GM19193 (cell line): ENCODE data around the gene RSL24D1.

Source experiments
- POLR2A ChIP-seq: IDR thresholded peaks from 4 replicates; pipeline ENCODE4 v1.6.1; 2011; ENCODE audit not compliant: insufficient read depth, insufficient read length; ENCODE audit errors: extremely low read depth

RSL24D1 gene

GRCh38 chr15:55230051-55230670 lies 33.4 kb upstream of the RSL24D1 start:
- TF ChIP-seq POLR2A, result no peak

GRCh38 chr15:55226127-55226526 lies 29.4 kb upstream of the RSL24D1 start:
- no peak for TF ChIP-seq POLR2A

DNA sequence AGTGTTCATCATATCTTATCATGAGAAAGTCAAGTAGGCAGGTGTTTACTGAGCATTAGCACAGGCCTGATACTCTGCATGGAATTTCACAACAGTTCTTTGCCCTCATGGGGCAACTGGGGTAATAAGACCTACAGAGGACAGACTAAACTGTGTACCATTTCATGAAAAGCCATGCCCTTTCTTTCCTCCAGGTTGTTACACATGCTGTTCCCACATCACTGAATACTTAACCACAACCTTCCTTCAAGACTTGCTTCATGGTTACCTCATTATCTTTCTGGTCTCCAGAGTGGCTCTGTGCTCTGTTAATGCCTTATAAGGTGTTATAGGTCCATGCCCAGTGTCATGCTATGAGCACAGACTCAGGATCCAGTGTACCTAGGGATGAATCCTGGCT lies 28.2 kb upstream of the RSL24D1 start:
- TF ChIP-seq POLR2A, result no peak

- no peak for TF ChIP-seq POLR2A
Measured at GRCh38 chr15:55222588-55222987, 25.8 kb upstream of the RSL24D1 start.

DNA sequence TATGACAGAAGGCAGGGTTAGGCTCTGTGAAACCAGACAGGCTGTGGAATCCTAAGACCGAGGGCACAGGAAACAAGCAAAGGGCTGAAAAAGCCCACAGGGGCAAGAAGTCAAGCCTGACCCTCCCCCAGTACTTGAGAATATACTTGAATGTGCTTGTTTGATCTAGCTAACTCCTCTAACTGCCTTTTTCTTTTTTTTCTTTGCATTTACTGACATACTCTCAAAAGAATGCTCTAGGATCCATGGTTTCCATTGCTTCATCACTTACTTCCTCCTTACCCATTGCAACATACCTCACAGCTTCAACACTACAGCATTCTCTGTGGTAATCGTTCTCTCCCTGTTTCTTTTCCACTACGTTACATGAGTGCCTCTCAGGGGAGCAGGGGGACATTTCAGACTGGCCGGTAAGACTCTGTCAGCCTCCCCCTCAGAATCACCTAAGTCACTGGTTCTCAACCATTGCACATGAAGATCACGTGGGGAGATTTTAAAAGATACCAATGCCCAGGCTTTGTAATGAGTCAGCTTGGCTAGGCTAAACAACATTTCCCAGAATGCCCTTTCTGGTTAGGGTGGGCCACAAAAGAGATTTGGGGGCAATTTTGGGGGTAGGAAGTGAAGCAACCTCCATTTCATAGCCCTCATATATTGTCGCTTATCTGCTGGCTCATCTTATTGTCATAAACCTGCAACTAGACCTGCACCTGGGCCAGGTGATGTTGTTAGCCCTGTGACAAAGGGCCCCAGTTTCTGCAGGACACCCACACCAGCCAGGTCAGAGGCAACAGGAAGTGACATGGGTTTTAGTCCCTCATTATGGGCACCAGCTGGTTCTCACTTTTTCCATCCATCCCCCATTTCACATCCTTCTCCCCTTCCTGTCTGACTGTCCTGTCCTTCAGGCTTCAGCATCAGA lies 24.6 kb upstream of the RSL24D1 start:
- no peak for TF ChIP-seq POLR2A

GRCh38 chr15:55220606-55221005 lies 23.9 kb upstream of the RSL24D1 start:
- no peak for TF ChIP-seq POLR2A

DNA sequence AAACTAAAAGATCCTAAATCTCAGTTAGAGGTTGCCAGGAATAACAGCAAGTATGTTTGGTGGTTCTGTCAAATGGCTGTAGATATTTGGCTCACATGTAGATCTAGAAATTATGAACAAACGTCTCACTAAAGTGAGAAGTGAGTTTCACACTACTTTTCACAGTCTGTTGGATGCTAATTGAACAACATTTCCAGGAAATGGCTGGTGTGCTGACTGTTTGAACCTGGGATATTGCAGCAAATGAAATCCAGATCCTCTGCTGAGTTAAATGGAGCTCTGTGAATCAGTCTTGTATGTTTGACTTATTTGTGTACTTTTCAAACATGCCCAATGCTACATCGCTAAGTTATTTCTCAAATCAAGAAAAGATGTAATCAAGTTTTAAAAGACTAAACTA lies 21.3 kb upstream of the RSL24D1 start:
- TF ChIP-seq POLR2A, result no peak

DNA sequence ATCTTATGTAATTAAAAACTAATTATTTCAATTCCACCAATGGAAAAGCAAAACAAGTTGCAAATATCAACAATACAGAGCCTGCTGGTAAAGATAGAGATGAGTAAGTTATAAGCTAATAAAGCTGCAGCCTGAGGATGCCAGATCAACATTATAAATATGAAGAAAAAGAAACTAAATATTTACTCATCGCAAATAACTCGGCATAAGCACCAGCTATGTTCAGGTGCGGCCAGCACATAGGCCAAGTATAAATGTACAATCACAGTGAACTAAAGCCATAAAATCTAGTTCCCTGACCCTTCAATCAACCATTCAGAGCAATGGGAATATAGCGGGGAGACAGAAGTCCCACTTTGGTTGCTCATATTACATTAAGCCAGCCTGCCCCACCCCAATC lies 7.7 kb upstream of the RSL24D1 start:
- TF ChIP-seq POLR2A, result no peak

GRCh38 chr15:55202206-55202605 lies 5.5 kb upstream of the RSL24D1 start:
- TF ChIP-seq POLR2A, result no peak

DNA sequence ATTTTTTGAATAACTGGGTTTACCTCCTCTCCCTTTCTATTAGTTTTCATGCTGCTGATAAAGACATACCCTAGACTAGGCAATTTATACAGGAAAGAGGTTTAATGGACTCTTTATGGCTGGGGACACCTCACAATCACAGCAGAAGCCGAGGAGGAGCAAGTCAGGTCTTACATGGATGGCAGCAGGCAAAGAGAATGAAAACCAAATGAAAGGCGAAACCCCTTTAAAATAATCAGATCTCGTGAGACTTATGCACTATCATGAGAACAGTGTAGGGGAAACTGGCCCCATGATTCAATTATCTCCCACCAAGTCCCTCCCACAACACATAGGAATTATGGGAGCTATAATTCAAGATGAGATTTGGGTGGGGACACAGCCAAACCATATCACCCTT lies 2.0 kb upstream of the RSL24D1 start:
- TF ChIP-seq POLR2A, result no peak

- no peak for TF ChIP-seq POLR2A
Measured at GRCh38 chr15:55197719-55198118, 978 bp upstream of the RSL24D1 start.

- TF ChIP-seq POLR2A, result no peak
Measured at GRCh38 chr15:55197362-55197705, 593 bp upstream of the RSL24D1 start.

GRCh38 chr15:55195996-55196395 lies 745 bp downstream of the RSL24D1 start:
- TF ChIP-seq POLR2A, result no peak

- TF ChIP-seq POLR2A, result no peak
Measured at GRCh38 chr15:55194256-55194655, 2.5 kb downstream of the RSL24D1 start.

DNA sequence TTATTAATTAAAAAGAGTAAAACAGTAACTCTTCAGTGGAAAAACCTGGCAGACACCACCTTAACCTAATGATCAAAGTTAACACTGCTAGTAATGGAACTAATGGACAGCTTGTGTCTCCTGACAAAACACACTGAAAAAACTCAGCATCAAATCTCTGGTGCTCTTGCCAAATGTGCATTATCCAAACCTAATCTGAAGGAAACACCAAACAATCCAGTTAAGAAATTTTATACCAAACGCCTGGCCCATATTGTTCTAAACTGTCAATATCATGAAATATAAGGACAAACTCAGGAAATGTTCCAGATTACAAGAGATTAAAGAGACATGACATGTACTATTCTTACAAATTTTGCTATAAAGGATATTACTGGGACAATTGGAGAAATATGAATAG lies 10.4 kb downstream of the RSL24D1 start:
- TF ChIP-seq POLR2A, result no peak

- TF ChIP-seq POLR2A, result no peak
Measured at GRCh38 chr15:55183679-55184078, 13.1 kb downstream of the RSL24D1 start.
